Measurements from ENCODE around the gene SAC3D1. TPM values are rescaled to one million over a fixed set of nuclear protein-coding genes. Genes with fewer than 3 reads are reported as not detected.

Gene SAC3D1
- polyA plus RNA-seq, 2 of the 4 experiments (the other 2 are of a cell fraction): 12.9 to 29.0 TPM

- CTCF ChIA-PET: interaction anchor here (1.0 to 3.6 kb wide), 10 partner anchors 9 to 221 kb away, joined by 3 to 18 read pairs (median 4); partner anchors contain the start of genes BATF2 and SNX15
- peak overlapping the region; percentile 81 to 88 for H3K27ac ChIP-seq
- peak in 1 of 2 experiments; percentile 14; a peak in 1 of 5 replicates for TF ChIP-seq RAD21 (conservative IDR thresholded peaks at IDR 0.05 in 1 of 2, IDR thresholded peaks at IDR 0.05 in 1 of 2)
- no peak for TF ChIP-seq BCL3 (IDR thresholded peaks at IDR 0.05)
- DNase-seq (ENCODE audit: low read depth in 1 of 2, low spot score in 1 of 2) (no peak), FAIRE-seq (no peak), ATAC-seq (no peak)
- no peak overlapping the region for H3K4me3 ChIP-seq
- H3K9me3 ChIP-seq: no peaks in the 10 kb centered on the region
- POLR2A ChIA-PET: no interaction called here
- WGBS (ENCODE audit: missing lambda C conversion rate): 78% methylated on average over 7 of the region's 7 CpGs
- peaks cover 24% of the 10 kb centered on the region for H3K4me1 ChIP-seq
- H3K4me2 ChIP-seq: no peak overlapping the region; the same call in 2 of the 3 replicates
These were observed 33.0 kb upstream of the SAC3D1 start for GRCh38 chr11:65008016-65008415.

- no peak for TF ChIP-seq EP300 (IDR thresholded peaks at IDR 0.05)
- TF ChIP-seq ZC3H11A (IDR thresholded peaks at IDR 0.05): peak; percentile 28
- FAIRE-seq (no peak), ATAC-seq (no peak), DNase-seq (ENCODE audit: low read depth in 1 of 2, low spot score in 1 of 2) (no peak)
- WGBS (ENCODE audit: missing lambda C conversion rate): 82% methylated on average over 2 of the region's 2 CpGs
- no peaks in the 10 kb centered on the region for H3K9me3 ChIP-seq
- ChIA-PET CTCF (interaction anchor here (0.6 to 2.4 kb wide), 9 partner anchors 9 to 154 kb away, joined by 3 to 6 read pairs (median 4); partner anchors contain the start of gene BATF2), POLR2A (no interaction called here)
- H3K4me2 ChIP-seq: no peak overlapping the region
- H3K4me3 ChIP-seq: no peak overlapping the region
- H3K4me1 ChIP-seq: peaks cover 28% of the 10 kb centered on the region
- H3K27ac ChIP-seq: no peak overlapping the region; a peak in 1 of 6 replicates
These were observed 32.1 kb upstream of the SAC3D1 start for GRCh38 chr11:65008873-65009272.

- POLR2A ChIA-PET: interaction anchor here (0.8 to 1.2 kb wide), 3 partner anchors 110 to 178 kb away, joined by 3 to 4 read pairs (median 3); partner anchors contain the start of gene CDC42BPG
- CTCF ChIA-PET: interaction anchor here (0.6 to 8.0 kb wide), 76 partner anchors 9 to 251 kb away, joined by 3 to 97 read pairs (median 6); partner anchors contain the start of genes ATG2A, BATF2, CDC42BPG and CDCA5
- 21% methylated on average over 16 of the region's 22 CpGs for WGBS (ENCODE audit: missing lambda C conversion rate)
These were observed 27.7 kb upstream of the SAC3D1 start for GRCh38 chr11:65013130-65013887.

More at GRCh38 chr11:65013130-65013887, 27.7 kb upstream of the SAC3D1 start:
- Histone ChIP-seq H3K27ac (peak overlapping the region; percentile 95 to 97), H3K4me1 (peaks cover 27% of the 10 kb centered on the region), H3K4me3 (peak overlapping the region; percentile 65), H3K4me2 (peak overlapping the region; percentile 74), H3K9me3 (no peaks in the 10 kb centered on the region)
- TF ChIP-seq PHF8 (IDR thresholded peaks at IDR 0.05; ENCODE audit: borderline replicate concordance, low read depth): peak; percentile 72; the same call in 1 of the 2 replicates
- TF ChIP-seq CTCF (IDR thresholded peaks at IDR 0.05): peak; percentile 53
- TF ChIP-seq MYC (IDR thresholded peaks at IDR 0.05; ENCODE audit: borderline replicate concordance, low read length): no peak
- TF ChIP-seq FOSB (CRISPR knock-in tag; IDR thresholded peaks at IDR 0.05): no peak
- no peak for TF ChIP-seq ZSCAN20 (CRISPR knock-in tag; IDR thresholded peaks at IDR 0.05)
- TF ChIP-seq RAD21 (conservative IDR thresholded peaks at IDR 0.05 in 1 of 2, IDR thresholded peaks at IDR 0.05 in 1 of 2): peak; percentile 66 to 74
- TF ChIP-seq SMC3 (IDR thresholded peaks at IDR 0.05): peak; percentile 60; the same call in 2 of the 3 replicates
- no peak for TF ChIP-seq FOSL2 (IDR thresholded peaks at IDR 0.05)
- no peak for TF ChIP-seq FOSL2 (CRISPR knock-in tag; IDR thresholded peaks at IDR 0.05)
- TF ChIP-seq POLR2A (IDR thresholded peaks at IDR 0.05; ENCODE audit: low read length): peak; percentile 41
- ATAC-seq (peak; percentile 84 to 90), DNase-seq (ENCODE audit: low read depth in 1 of 2, low spot score in 1 of 2) (peak; percentile 91 to 94), FAIRE-seq (no peak)
